ENCODE measurements around the gene GLIS2. TPM values are rescaled to one million over a fixed set of nuclear protein-coding genes. Genes with fewer than 3 reads are reported as not detected.

The GLIS2 gene
- total RNA-seq, 6 donors from 2014 or later, result 10.5 to 35.2 (median 22.6) TPM

DNA sequence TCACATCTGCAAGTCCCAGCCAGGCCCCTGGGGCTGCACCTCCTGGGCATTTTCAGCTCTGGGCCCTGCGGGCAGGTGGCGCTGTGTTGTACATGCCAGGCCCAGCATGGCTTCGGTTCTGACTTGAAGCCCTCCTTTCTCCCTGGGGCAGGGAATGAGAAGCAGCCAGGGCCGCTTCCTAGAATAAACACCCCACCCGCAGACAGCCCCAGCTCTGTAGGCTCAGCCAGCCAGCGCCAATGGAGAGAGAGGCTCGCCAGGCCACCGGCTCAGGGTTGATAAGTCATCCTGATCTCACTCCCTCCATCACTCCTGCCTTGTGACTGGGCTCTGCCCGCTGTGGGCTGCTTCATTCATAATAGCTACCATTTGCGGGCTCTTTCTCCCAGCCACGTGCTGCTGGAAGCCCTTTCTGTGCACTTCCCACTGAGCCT is 6.0 kb upstream of the GLIS2 start:
- no peaks in the 10 kb centered on the region for H3K27me3 ChIP-seq
- 35 to 39% methylated on average over 5 to 11 of the region's 11 CpGs for WGBS, 2 donors
- no peaks in the 10 kb centered on the region for H3K36me3 ChIP-seq
- H3K27ac ChIP-seq, result peak overlapping the region; percentile 30 to 66 (median 40)
- peak; percentile 6 to 55 for ATAC-seq (ENCODE audit: low FRiP score in 2 of 2)
- H3K9me3 ChIP-seq, result no peaks in the 10 kb centered on the region
- TF ChIP-seq POLR2A (IDR thresholded peaks at IDR 0.05) (no peak), EP300 (IDR thresholded peaks at IDR 0.05) (no peak), POLR2AphosphoS5 (IDR thresholded peaks at IDR 0.05) (no peak)
- TF ChIP-seq, protein P1, sequence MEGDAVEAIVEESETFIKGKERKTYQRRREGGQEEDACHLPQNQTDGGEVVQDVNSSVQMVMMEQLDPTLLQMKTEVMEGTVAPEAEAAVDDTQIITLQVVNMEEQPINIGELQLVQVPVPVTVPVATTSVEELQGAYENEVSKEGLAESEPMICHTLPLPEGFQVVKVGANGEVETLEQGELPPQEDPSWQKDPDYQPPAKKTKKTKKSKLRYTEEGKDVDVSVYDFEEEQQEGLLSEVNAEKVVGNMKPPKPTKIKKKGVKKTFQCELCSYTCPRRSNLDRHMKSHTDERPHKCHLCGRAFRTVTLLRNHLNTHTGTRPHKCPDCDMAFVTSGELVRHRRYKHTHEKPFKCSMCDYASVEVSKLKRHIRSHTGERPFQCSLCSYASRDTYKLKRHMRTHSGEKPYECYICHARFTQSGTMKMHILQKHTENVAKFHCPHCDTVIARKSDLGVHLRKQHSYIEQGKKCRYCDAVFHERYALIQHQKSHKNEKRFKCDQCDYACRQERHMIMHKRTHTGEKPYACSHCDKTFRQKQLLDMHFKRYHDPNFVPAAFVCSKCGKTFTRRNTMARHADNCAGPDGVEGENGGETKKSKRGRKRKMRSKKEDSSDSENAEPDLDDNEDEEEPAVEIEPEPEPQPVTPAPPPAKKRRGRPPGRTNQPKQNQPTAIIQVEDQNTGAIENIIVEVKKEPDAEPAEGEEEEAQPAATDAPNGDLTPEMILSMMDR (IDR thresholded peaks at IDR 0.05), result peak; percentile 47 to 83 (median 72)
- H3K4me3 ChIP-seq, result no peak overlapping the region
- DNase-seq, result peak; percentile 82 to 88
- peaks cover 27 to 41% (median 36%) of the 10 kb centered on the region in 4 donors for H3K4me1 ChIP-seq

DNA sequence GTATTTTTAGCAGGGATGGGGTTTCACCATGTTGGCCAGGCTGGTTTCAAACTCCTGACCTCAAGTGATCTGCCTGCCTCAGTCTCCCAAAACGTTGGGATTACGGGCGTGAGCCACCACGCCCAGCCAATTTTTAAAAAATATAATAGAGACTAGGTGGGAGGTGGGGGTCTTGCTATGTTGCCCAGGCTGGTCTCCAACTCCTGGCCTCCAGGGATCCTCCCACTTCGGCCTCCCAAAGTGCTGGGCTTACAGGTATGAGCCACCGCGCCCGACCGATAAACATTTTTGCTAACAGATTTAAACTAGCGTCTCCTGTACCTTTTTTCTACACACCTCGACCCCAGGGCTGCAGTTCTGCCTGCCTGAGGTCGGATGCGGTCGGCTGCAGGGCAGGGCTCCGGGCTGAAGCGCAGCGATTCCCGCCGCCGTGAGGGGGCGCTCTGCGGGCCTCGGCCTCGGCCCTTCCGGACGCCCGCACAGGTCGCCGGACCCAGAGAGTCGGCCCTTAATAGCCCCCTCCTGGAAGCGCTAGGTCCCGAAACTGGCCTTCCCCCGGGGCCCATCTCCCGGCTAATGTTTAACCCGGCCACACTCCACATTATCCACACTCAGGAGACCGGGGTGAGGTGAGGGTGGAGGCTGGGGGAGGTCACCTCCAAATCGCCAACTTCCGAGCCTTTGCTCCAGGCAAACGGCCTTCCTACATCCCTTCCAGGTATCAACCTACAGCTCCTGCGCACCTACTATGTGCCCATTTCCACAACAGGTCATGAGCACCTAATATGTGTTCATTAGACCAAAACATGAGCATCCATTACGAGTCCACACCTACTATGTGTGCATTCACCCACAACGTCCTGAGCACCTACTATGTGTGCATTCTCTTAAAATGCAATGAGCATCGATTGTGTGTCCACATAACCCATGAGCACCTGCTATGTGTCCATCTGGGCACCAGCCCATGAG is 2.0 kb upstream of the GLIS2 start:
- Histone ChIP-seq H3K4me1 (peaks cover 33 to 59% (median 50%) of the 10 kb centered on the region in 4 donors), H3K9me3 (no peaks in the 10 kb centered on the region), H3K36me3 (no peaks in the 10 kb centered on the region), H3K27me3 (peaks cover 0 to 10% (median 4%) of the 10 kb centered on the region in 4 donors), H3K27ac (peak overlapping the region in 2 of 4 donors; percentile 93 to 94), H3K4me3 (no peak overlapping the region)
- 23 to 31% methylated on average over 22 to 32 of the region's 43 CpGs for WGBS, 2 donors
- ATAC-seq (ENCODE audit: low FRiP score in 2 of 2) (peak; percentile 43 to 47), DNase-seq (peak; percentile 71 to 93)
- TF ChIP-seq POLR2A (IDR thresholded peaks at IDR 0.05) (no peak), POLR2AphosphoS5 (IDR thresholded peaks at IDR 0.05) (no peak), EP300 (IDR thresholded peaks at IDR 0.05) (no peak)
- TF ChIP-seq, protein P1 (IDR thresholded peaks at IDR 0.05), result peak; percentile 69 to 87 (median 74)

DNA sequence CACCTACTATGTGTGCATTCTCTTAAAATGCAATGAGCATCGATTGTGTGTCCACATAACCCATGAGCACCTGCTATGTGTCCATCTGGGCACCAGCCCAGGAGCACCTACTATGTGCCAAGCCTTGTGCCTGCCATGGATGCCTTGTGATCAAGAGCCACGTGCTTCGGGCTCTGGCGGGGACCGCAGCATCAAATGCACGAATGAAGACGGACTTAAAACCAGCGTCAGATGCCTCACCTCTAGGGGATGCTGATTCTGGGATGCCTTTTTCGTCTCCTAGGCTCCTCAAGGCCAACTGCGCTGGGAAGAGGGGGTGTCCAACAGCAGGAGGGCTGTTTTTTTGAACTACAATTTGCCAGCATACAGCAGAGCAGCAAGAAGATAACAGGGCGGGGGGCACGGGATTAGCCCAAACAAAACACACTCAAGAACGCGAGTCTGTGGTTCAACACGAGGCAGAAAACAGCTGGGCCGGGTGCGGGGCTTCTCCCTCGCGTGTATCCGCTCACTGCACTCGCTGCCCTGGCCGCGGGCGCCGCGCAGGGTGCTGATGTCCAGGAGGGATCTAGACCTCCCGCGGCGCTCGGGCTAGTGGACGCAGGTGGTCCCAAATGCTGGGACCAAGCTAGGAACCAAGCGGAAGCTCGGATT is 1.2 kb upstream of the GLIS2 start:
- peak in 1 of 2 donors; percentile 20 for ATAC-seq (ENCODE audit: low FRiP score in 2 of 2)
- WGBS, 2 donors, result 0 to 4% methylated on average over 15 to 30 of the region's 33 CpGs
- H3K4me1 ChIP-seq, result peaks cover 41 to 62% (median 56%) of the 10 kb centered on the region in 4 donors

DNA sequence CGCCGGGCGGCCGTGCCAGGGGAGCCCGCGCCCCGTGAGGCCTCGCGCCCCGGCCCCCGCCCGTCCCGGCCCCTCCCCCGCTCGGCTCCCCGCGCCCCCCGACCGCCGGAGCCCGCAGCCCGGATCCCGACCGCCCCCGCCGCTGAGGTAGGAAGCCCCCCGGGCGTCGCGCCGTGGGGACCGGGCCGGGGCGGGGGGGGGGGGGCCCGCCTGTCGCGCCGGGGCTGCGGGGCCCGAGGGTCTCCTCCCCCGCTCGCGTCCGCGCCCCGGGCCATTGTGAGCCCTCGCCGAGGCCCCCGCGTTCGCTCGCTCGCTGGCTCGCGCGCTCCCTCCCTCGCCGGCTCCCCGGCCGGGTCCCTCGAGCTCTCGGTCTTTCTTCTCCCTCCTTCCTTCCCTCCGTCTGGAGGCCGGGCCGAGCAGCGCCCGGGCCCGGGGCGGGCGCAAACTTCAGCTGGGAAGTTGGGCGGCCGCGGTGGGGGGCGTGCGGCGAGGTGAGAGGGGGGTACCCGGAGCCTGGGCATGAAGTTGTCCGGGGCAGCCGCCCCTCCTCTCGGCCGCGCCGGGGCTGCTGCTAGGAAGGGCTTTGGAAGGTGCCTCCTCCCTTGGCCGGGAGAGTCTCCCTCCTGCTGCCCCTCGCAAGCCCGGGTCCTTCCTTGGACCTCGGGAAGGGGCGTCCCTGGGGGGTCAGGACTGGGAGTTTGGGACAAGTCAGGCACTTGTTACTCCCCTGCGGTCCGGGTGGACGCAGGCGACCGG is 419 bp downstream of the GLIS2 start:
- Histone ChIP-seq H3K27ac (peak overlapping the region; percentile 93 to 96 (median 94)), H3K27me3 (peaks cover 0 to 10% (median 4%) of the 10 kb centered on the region in 4 donors), H3K4me1 (peaks cover 52 to 77% (median 68%) of the 10 kb centered on the region in 4 donors), H3K36me3 (no peaks in the 10 kb centered on the region), H3K4me3 (peak overlapping the region; percentile 76 to 89 (median 77)), H3K9me3 (no peaks in the 10 kb centered on the region)
- ATAC-seq (ENCODE audit: low FRiP score in 2 of 2) (no peak), DNase-seq (peak in 1 of 2 donors; percentile 88)
- 22% methylated on average over 12 of the region's 93 CpGs; no CpG with 5 or more reads in 1 of the 2 donors for WGBS, 2 donors
- no peak for TF ChIP-seq EP300 (IDR thresholded peaks at IDR 0.05)
- TF ChIP-seq POLR2AphosphoS5 (IDR thresholded peaks at IDR 0.05), result no peak
- no peak for TF ChIP-seq POLR2A (IDR thresholded peaks at IDR 0.05)
- TF ChIP-seq, protein P1 (IDR thresholded peaks at IDR 0.05), result no peak

More for the DNA sequence above, 1.2 kb upstream of the GLIS2 start:
- H3K27me3 ChIP-seq, result peaks cover 0 to 10% (median 4%) of the 10 kb centered on the region in 4 donors
- DNase-seq, result peak in 1 of 2 donors; percentile 89
- TF ChIP-seq, protein P1 (IDR thresholded peaks at IDR 0.05), result no peak
- TF ChIP-seq POLR2A (IDR thresholded peaks at IDR 0.05), result no peak
- TF ChIP-seq POLR2AphosphoS5 (IDR thresholded peaks at IDR 0.05), result no peak
- TF ChIP-seq EP300 (IDR thresholded peaks at IDR 0.05), result no peak
- no peaks in the 10 kb centered on the region for H3K36me3 ChIP-seq
- H3K9me3 ChIP-seq, result no peaks in the 10 kb centered on the region
- peak overlapping the region; percentile 30 to 89 (median 77) for H3K4me3 ChIP-seq
- H3K27ac ChIP-seq, result peak overlapping the region; percentile 93 to 97 (median 94)
